Loucy (cell line): ENCODE measurements around the gene RPL28.

Source experiments
- EZH2phosphoT487 ChIP-seq: fragments of 200-600 bp; IDR thresholded peaks from 2 replicates; pipeline ENCODE4 v1.6.1; 2018; ENCODE audit warnings: antibody characterized with exemption, mild to moderate bottlenecking, moderate library complexity, borderline replicate concordance
- TF ChIP-seq, protein P1 (sequence below): fragments of 200-600 bp; sonication (generic); conservative IDR thresholded peaks from 2 replicates; pipeline ENCODE4 v1.5.1; 2014; ENCODE audit warnings: mild to moderate bottlenecking, antibody characterized with exemption, low read length

DNA sequence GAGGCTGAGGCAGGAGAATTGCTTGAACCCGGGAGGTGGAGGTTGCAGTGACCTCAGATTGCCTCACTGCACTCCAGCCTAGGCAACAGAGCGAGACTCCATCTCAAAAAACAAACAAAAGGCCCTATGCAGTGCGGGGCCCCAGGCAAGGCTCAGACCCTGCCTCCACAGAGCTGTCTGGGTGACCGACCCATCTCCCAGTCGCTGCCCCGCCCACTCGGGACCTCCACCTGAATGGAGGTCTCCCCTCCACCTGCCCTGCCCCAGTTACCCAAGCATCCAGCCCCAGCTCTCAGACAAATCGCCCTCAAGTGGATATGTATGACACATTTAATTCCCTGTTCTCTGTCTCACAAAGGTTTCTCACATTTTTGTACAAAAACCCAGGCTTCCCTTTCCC, 20.5 kb upstream of the RPL28 start:
- TF ChIP-seq, protein P1, sequence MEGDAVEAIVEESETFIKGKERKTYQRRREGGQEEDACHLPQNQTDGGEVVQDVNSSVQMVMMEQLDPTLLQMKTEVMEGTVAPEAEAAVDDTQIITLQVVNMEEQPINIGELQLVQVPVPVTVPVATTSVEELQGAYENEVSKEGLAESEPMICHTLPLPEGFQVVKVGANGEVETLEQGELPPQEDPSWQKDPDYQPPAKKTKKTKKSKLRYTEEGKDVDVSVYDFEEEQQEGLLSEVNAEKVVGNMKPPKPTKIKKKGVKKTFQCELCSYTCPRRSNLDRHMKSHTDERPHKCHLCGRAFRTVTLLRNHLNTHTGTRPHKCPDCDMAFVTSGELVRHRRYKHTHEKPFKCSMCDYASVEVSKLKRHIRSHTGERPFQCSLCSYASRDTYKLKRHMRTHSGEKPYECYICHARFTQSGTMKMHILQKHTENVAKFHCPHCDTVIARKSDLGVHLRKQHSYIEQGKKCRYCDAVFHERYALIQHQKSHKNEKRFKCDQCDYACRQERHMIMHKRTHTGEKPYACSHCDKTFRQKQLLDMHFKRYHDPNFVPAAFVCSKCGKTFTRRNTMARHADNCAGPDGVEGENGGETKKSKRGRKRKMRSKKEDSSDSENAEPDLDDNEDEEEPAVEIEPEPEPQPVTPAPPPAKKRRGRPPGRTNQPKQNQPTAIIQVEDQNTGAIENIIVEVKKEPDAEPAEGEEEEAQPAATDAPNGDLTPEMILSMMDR, result no peak
- no peak for TF ChIP-seq EZH2phosphoT487
